Nephron progenitor cell (in vitro differentiated cells): Measurements from ENCODE around the gene CSNK1D.

Experiments
- DNase-seq: peaks from one replicate; pipeline ENCODE4 v3.0.0; 2021
- H3K27ac Mint-ChIP-seq: 2 replicates; pipeline ENCODE4 v1.8.0; 2021; ENCODE audit warnings: mild to moderate bottlenecking, moderate library complexity, mixed read lengths
- H3K27me3 Mint-ChIP-seq: 2 replicates; pipeline ENCODE4 v1.8.0; 2021; ENCODE audit warnings: mild to moderate bottlenecking, low read depth, mixed read lengths; ENCODE audit not compliant: poor library complexity
- H3K36me3 Mint-ChIP-seq: 2 replicates; pipeline ENCODE4 v1.8.0; 2021; ENCODE audit warnings: low read depth, mixed read lengths
- H3K4me1 Mint-ChIP-seq: 2 replicates; pipeline ENCODE4 v1.8.0; 2021; ENCODE audit warnings: mixed read lengths
- H3K4me3 Mint-ChIP-seq: 2 replicates; pipeline ENCODE4 v1.8.0; 2021; ENCODE audit warnings: mild to moderate bottlenecking, moderate library complexity, mixed read lengths
- H3K9me3 Mint-ChIP-seq: 2 replicates; pipeline ENCODE4 v1.8.0; 2021; ENCODE audit warnings: mild to moderate bottlenecking, moderate library complexity, mixed read lengths
- TF ChIP-seq, protein P1 (sequence below): fragments of 200-600 bp; sonication (generic); IDR thresholded peaks from 2 replicates; pipeline ENCODE4 v1.5.0; 2021; ENCODE audit warnings: antibody characterized with exemption

CSNK1D gene

DNA sequence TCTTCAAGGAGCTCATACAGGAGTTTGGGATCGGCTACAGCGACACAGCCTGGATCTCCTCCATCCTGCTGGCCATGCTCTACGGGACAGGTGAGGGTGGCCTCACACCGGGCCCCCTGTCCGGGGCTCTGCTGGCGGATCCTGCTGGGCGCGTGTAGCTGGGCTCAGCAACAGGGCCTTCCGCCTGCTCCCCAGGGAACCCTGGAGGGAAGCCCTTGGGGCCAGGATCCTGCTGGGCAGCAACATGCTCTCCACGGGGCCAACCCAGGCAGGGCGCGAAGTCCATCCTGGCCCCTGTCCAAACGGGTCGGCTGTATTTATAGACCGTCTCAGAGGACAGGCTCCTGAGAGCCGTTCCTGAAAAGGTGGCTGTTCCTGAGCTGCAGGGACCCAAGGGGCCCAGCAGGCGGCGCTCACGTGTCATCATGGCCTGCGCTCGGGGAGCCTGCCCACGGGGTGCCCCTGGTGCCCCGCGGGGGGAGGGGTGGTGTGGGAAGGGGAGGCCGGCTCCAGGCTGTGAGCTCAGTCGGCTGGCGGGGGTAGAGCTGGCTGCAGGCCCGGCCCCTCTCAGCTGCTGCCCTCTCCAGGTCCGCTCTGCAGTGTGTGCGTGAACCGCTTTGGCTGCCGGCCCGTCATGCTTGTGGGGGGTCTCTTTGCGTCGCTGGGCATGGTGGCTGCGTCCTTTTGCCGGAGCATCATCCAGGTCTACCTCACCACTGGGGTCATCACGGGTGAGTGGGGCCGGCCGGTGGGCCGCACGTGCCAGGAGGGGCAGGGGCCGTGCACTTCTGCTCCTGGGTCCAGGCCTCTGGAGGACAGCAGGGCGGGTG, 37.1 kb downstream of the CSNK1D start:
- Mint-ChIP-seq H3K9me3 (no peaks in the 10 kb centered on the region), H3K4me3 (no peak overlapping the region), H3K4me1 (peaks cover 58% of the 10 kb centered on the region), H3K27ac (no peak overlapping the region), H3K27me3 (no peaks in the 10 kb centered on the region), H3K36me3 (peaks cover 8% of the 10 kb centered on the region)
- peak; percentile 69 for DNase-seq
- TF ChIP-seq, protein P1, sequence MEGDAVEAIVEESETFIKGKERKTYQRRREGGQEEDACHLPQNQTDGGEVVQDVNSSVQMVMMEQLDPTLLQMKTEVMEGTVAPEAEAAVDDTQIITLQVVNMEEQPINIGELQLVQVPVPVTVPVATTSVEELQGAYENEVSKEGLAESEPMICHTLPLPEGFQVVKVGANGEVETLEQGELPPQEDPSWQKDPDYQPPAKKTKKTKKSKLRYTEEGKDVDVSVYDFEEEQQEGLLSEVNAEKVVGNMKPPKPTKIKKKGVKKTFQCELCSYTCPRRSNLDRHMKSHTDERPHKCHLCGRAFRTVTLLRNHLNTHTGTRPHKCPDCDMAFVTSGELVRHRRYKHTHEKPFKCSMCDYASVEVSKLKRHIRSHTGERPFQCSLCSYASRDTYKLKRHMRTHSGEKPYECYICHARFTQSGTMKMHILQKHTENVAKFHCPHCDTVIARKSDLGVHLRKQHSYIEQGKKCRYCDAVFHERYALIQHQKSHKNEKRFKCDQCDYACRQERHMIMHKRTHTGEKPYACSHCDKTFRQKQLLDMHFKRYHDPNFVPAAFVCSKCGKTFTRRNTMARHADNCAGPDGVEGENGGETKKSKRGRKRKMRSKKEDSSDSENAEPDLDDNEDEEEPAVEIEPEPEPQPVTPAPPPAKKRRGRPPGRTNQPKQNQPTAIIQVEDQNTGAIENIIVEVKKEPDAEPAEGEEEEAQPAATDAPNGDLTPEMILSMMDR: peak; percentile 78

DNA sequence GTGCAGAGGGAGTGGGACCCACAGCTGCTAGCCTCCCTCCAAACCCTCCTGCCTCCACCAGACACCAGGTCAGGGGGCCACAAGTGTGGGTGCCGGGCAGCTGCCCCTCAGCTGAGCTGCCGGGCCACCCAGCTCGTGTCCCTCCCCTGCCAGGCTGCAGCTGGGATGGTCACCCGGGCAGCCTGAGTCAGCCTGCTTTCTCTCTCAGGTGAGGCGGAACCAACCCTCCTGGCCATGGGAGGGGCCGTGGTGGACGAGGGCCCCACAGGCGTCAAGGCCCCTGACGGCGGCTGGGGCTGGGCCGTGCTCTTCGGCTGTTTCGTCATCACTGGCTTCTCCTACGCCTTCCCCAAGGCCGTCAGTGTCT, 37.7 kb downstream of the CSNK1D start:
- TF ChIP-seq, protein P1: no peak
- H3K4me1 Mint-ChIP-seq: peaks cover 52% of the 10 kb centered on the region
- peaks cover 8% of the 10 kb centered on the region for H3K36me3 Mint-ChIP-seq
- no peaks in the 10 kb centered on the region for H3K27me3 Mint-ChIP-seq
- H3K9me3 Mint-ChIP-seq: no peaks in the 10 kb centered on the region
- H3K4me3 Mint-ChIP-seq: no peak overlapping the region
- no peak overlapping the region for H3K27ac Mint-ChIP-seq
- no peak for DNase-seq

DNA sequence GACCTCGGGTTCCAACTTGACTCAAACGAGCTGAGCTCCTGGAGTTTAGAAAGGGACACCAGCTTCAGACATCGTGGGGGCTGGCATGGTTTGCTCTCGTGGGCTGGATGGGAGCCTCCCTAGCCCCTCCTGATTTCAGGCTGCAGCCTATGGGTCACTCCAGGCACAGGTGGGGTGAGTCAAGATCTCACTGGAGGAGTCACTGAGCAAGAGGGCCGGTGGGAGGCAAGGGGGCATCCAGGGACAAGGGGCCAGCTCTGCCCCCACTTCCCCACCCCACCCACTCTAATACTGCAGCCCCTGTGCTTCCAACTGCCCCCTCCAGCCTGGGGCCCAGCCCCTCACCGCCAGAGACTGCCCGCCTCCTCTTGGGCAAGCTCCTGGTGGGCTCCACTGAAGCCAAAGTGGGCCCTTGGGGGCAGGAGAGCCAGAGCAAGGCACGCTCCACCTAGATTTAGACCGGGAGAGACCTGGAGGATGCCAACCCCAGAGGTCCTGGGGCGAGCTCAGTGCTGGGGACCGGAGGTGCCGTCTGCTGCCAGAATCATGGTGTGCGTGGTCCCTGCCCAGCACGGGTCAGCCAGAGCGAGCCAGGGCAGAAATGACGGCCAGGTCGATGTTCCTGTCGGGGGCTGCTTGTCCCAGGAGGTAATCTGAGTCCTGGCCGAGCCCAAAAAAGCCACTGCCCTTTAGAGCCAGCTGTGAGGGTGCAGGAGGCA, 38.3 kb downstream of the CSNK1D start:
- Mint-ChIP-seq H3K4me1 (peaks cover 47% of the 10 kb centered on the region), H3K9me3 (no peaks in the 10 kb centered on the region), H3K36me3 (peaks cover 8% of the 10 kb centered on the region), H3K4me3 (peak overlapping the region; percentile 56), H3K27me3 (no peaks in the 10 kb centered on the region), H3K27ac (no peak overlapping the region)
- TF ChIP-seq, protein P1: no peak
- DNase-seq: no peak

DNA sequence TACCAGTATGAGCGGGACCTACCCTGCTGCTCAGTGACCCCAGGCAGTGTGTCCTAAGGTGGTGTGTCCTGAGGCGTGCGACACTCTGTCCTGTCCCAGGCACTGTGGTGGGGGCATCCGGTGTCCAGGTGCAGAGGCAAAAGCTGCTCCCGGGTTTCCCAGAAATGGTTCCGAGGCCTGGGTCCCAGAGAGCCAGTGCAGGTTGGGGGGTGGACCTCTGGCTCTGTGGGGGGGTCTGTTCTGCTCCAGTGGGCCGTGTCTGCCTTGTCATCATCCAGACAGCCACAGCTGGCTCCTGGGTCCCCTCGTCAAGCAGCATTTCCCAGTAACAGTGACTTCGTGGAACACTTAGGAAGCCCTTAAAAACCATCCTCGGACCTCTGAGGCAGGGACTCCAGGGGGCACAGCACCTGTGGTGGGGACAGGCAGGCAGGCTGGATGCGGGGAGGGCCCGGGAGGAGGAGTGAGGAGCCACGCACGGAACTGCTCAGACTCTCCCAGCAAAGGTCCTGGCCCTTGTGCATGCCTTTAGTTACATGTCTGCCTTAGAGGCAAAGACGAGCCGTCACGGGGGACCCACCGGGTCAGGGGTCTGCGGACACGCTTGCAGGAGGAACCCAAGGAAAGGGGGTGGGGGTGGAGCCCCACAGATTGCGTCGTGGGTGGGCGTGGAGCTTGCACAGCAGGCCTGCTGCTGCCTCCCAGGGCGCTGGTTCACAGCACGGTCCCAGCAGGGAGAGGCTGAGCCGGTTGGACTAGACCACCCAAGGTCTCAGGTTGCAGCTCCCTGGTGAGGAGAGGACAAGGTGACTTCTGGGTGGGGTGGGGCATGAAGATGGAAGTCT, 39.1 kb downstream of the CSNK1D start:
- DNase-seq: peak; percentile 45
- peaks cover 3% of the 10 kb centered on the region for H3K27me3 Mint-ChIP-seq
- no peak overlapping the region for H3K27ac Mint-ChIP-seq
- peaks cover 8% of the 10 kb centered on the region for H3K36me3 Mint-ChIP-seq
- no peaks in the 10 kb centered on the region for H3K9me3 Mint-ChIP-seq
- H3K4me1 Mint-ChIP-seq: peaks cover 48% of the 10 kb centered on the region
- peak overlapping the region; percentile 56 for H3K4me3 Mint-ChIP-seq
- TF ChIP-seq, protein P1: no peak

DNA sequence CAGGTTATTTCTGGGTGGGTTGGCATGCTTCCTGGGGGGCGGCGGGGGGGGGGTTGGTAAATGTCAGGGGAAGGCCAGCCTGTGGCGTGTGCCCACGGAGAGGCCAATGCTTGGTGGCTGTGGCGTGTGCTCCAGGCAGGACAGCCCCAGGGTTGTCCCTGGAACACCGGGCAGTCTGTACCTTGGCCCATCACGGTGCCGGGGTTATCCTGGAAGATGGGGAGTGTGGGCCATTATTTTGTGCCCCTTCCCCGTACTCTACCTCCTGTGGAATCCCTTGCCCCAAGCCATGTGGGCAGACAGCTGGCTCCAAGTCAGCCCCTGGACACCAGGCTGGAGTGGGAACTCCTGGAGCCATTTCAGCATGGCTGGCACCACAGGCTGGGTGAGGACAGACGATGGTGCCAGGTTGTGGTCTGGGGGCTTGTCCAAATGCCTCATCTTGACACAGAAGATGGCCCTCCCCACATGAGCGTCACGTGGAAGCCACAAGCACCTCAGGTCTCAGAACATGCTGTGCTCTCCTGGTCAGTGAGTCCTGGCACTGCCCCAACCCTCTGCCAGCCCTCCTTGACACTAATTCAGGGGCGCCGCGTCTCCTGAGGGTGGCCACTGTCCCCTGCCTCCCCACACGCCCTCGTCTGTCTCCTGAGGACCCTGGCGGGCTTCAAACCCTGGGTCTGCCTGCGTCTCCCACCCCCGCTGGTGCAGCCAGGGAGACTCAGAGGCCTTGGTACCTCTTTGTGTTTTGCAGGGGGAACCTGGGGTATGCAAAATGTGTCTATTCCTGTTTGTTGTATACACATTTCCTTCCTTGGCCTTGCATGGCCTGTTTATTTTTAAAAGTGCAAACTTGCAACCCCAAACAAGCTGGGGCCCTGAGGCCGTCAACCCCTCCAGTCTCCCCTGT, 40.4 kb downstream of the CSNK1D start:
- H3K4me3 Mint-ChIP-seq: peak overlapping the region; percentile 42
- H3K9me3 Mint-ChIP-seq: no peaks in the 10 kb centered on the region
- H3K36me3 Mint-ChIP-seq: peaks cover 4% of the 10 kb centered on the region
- TF ChIP-seq, protein P1: no peak
- peaks cover 3% of the 10 kb centered on the region for H3K27me3 Mint-ChIP-seq
- H3K4me1 Mint-ChIP-seq: peaks cover 41% of the 10 kb centered on the region
- H3K27ac Mint-ChIP-seq: no peak overlapping the region
- DNase-seq: no peak
